H9 (cell line): ENCODE data around the gene LINS1. TPM values are rescaled to one million over a fixed set of nuclear protein-coding genes. Genes with fewer than 3 reads are reported as not detected.

Source experiments
- DNase-seq: peaks from one replicate; pipeline ENCODE4 v3.0.0-alpha.2; 2017
- H2AFZ ChIP-seq: one replicate; pipeline ENCODE4 v1.6.1; 2013; ENCODE audit warnings: mild to moderate bottlenecking, low read length, control low read depth, moderate library complexity
- H2AK5ac ChIP-seq: 2 replicates; pipeline ENCODE4 v1.6.1; 2013; ENCODE audit warnings: low read length, control low read depth, mixed read lengths; ENCODE audit not compliant: insufficient read length
- H2BK120ac ChIP-seq: one replicate; pipeline ENCODE4 v1.6.1; 2013; ENCODE audit warnings: low read depth, mild to moderate bottlenecking, low read length, control low read depth, inconsistent platforms; ENCODE audit not compliant: poor library complexity, severe bottlenecking
- H2BK12ac ChIP-seq: 2 replicates; pipeline ENCODE4 v1.6.1; 2013; ENCODE audit warnings: low read length, control low read depth, mixed read lengths, low read depth; ENCODE audit not compliant: insufficient read length
- H2BK15ac ChIP-seq: 2 replicates; pipeline ENCODE4 v1.6.1; 2013; ENCODE audit warnings: low read depth, low read length, control low read depth
- H2BK20ac ChIP-seq: one replicate; pipeline ENCODE4 v1.6.1; 2013; ENCODE audit warnings: low read depth, mild to moderate bottlenecking, low read length, control low read depth, inconsistent platforms; ENCODE audit not compliant: poor library complexity, severe bottlenecking
- H2BK5ac ChIP-seq: 2 replicates; pipeline ENCODE4 v1.6.1; 2013; ENCODE audit warnings: low read length, control low read depth, mixed read lengths; ENCODE audit not compliant: insufficient read length
- H3K14ac ChIP-seq: 2 replicates; pipeline ENCODE4 v1.6.1; 2013; ENCODE audit warnings: low read length, control low read depth; ENCODE audit not compliant: insufficient read depth
- H3K18ac ChIP-seq: 2 replicates; pipeline ENCODE4 v1.6.1; 2013; ENCODE audit warnings: low read depth, mild to moderate bottlenecking, mixed read lengths, low read length, control low read depth; ENCODE audit not compliant: insufficient read length
- H3K23ac ChIP-seq: 2 replicates; pipeline ENCODE4 v1.6.1; 2013; ENCODE audit warnings: low read length, control low read depth, mixed read lengths, low read depth; ENCODE audit not compliant: insufficient read length
- H3K23me2 ChIP-seq: 2 replicates; pipeline ENCODE4 v1.6.1; 2013; ENCODE audit warnings: low read depth, mild to moderate bottlenecking, mixed read lengths, low read length, control low read depth; ENCODE audit not compliant: insufficient read length, poor library complexity, severe bottlenecking
- H3K27ac ChIP-seq: 2 replicates; pipeline ENCODE4 v1.5.1; 2013; ENCODE audit warnings: low read length, control low read depth, mixed read lengths, low read depth; ENCODE audit not compliant: insufficient read length
- H3K27me3 ChIP-seq: 2 replicates; pipeline ENCODE4 v1.6.1; 2013; ENCODE audit warnings: low read length, control low read depth, inconsistent platforms; ENCODE audit not compliant: insufficient read depth
- H3K4ac ChIP-seq: 2 replicates; pipeline ENCODE4 v1.6.1; 2013; ENCODE audit warnings: low read depth, mild to moderate bottlenecking, control low read depth, inconsistent platforms, low read length, moderate library complexity
- H3K4me1 ChIP-seq: 2 replicates; pipeline ENCODE4 v1.6.1; 2013; ENCODE audit warnings: low read length, control low read depth, inconsistent platforms; ENCODE audit not compliant: insufficient read depth
- H3K4me2 ChIP-seq: 2 replicates; pipeline ENCODE4 v1.6.1; 2013; ENCODE audit warnings: low read length, control low read depth, mixed read lengths; ENCODE audit not compliant: insufficient read length, insufficient read depth
- H3K56ac ChIP-seq: 2 replicates; pipeline ENCODE4 v1.6.1; 2013; ENCODE audit warnings: low read depth, mild to moderate bottlenecking, mixed read lengths, low read length, control low read depth; ENCODE audit not compliant: insufficient read length
- H3K79me1 ChIP-seq: 2 replicates; pipeline ENCODE4 v1.6.1; 2013; ENCODE audit warnings: low read depth, mild to moderate bottlenecking, moderate library complexity, low read length, control low read depth, inconsistent platforms; ENCODE audit not compliant: insufficient read depth, poor library complexity, severe bottlenecking
- H3K79me2 ChIP-seq: 2 replicates; pipeline ENCODE4 v1.6.1; 2013; ENCODE audit warnings: low read length, control low read depth, inconsistent platforms; ENCODE audit not compliant: insufficient read depth
- H3K9ac ChIP-seq: 2 replicates; pipeline ENCODE4 v1.6.1; 2013; ENCODE audit warnings: low read length, control low read depth, mixed read lengths; ENCODE audit not compliant: insufficient read length; ENCODE audit errors: extremely low read depth
- H3K9me3 ChIP-seq: one replicate; pipeline ENCODE4 v1.6.1; 2013; ENCODE audit warnings: low read depth, low read length, inconsistent platforms; ENCODE audit not compliant: control insufficient read depth
- H3T11ph ChIP-seq: one replicate; pipeline ENCODE4 v1.6.1; 2013; ENCODE audit warnings: mild to moderate bottlenecking, low read length, control low read depth, inconsistent platforms
- H4K20me1 ChIP-seq: one replicate; pipeline ENCODE4 v1.6.1; 2013; ENCODE audit not compliant: control insufficient read depth, insufficient read length, insufficient read depth
- H4K5ac ChIP-seq: 2 replicates; pipeline ENCODE4 v1.6.1; 2013; ENCODE audit warnings: low read depth, mild to moderate bottlenecking, mixed read lengths, low read length, control low read depth; ENCODE audit not compliant: insufficient read length
- H4K8ac ChIP-seq: replicated peaks from 2 replicates; pipeline ENCODE4 v1.6.1; 2013; ENCODE audit warnings: low read length, control low read depth, mixed read lengths, low read depth; ENCODE audit not compliant: insufficient read length
- H4K91ac ChIP-seq: 2 replicates; pipeline ENCODE4 v1.6.1; 2013; ENCODE audit warnings: low read depth, mild to moderate bottlenecking, moderate library complexity, mixed read lengths, low read length, control low read depth; ENCODE audit not compliant: insufficient read length
- H3K27ac Mint-ChIP-seq, 3 experiments: 2 replicates in 2 of 3; 3 replicates in 1 of 3; pipeline ENCODE4 v1.8.0; 2020 to 2021; ENCODE audit warnings: mixed read lengths in 3 of 3, mild to moderate bottlenecking in 1 of 3, moderate library complexity in 1 of 3
- H3K27me3 Mint-ChIP-seq: 2 replicates; pipeline ENCODE4 v1.8.0; 2021; ENCODE audit warnings: low read depth, mild to moderate bottlenecking, moderate library complexity, mixed read lengths
- H3K36me3 Mint-ChIP-seq, 3 experiments: 2 replicates in 2 of 3; 3 replicates in 1 of 3; pipeline ENCODE4 v1.8.0; 2020 to 2021; ENCODE audit warnings: low read depth in 3 of 3, mixed read lengths in 3 of 3; ENCODE audit not compliant: insufficient read depth in 1 of 3
- H3K4me1 Mint-ChIP-seq, 2 experiments: 2 replicates each; pipeline ENCODE4 v1.8.0; 2020; ENCODE audit warnings: mixed read lengths in 2 of 2
- H3K4me3 Mint-ChIP-seq, 2 experiments: 2 replicates in 1 of 2; 3 replicates in 1 of 2; pipeline ENCODE4 v1.8.0; 2020 to 2021; ENCODE audit warnings: mild to moderate bottlenecking in 2 of 2, mixed read lengths in 2 of 2, moderate library complexity in 1 of 2
- H3K9me3 Mint-ChIP-seq, 2 experiments: 2 replicates in 1 of 2; 3 replicates in 1 of 2; pipeline ENCODE4 v1.8.0; 2020; ENCODE audit warnings: mild to moderate bottlenecking in 2 of 2, mixed read lengths in 2 of 2, moderate library complexity in 1 of 2
- CTCF ChIP-seq: fragments of 200-600 bp; sonication (generic); conservative IDR thresholded peaks from 3 replicates; pipeline ENCODE4 v1.8.0; 2021; ENCODE audit warnings: antibody characterized with exemption, mild to moderate bottlenecking
- WGBS: extraction: QIAGEN DNeasy Blood & Tissue Kit; methylation state at CpG from one replicate; pipeline ENCODE4 v1.1.7; 2013; ENCODE audit warnings: missing lambda C conversion rate, low lambda C conversion rate, mixed read lengths; ENCODE audit not compliant: insufficient read length; ENCODE audit errors: extremely low coverage; 5-methylcytosine and 5-hydroxymethylcytosine counted together
- total RNA-seq: library from RNA; stranded (reverse); gene quantifications from 2 replicates; pipeline ENCODE4 v1.2.1, GENCODE V29; 2021

Gene LINS1
- total RNA-seq, 1 experiment from 2014 or later: 8.8 TPM

GRCh38 chr15:100588638-100589242, 13.2 kb downstream of the LINS1 start:
- no peak overlapping the region for H3K4me3 Mint-ChIP-seq
- Histone ChIP-seq H3K9me3 (peaks cover 20% of the 10 kb centered on the region), H3K56ac (no peak overlapping the region), H2AK5ac (no peak overlapping the region), H2BK20ac (no peak overlapping the region), H3K18ac (no peak overlapping the region), H3K9ac (no peak overlapping the region), H4K20me1 (no peaks in the 10 kb centered on the region), H3K23me2 (no peaks in the 10 kb centered on the region), H3T11ph (no peak overlapping the region), H3K27me3 (no peaks in the 10 kb centered on the region), H2BK5ac (no peak overlapping the region), H3K79me2 (no peaks in the 10 kb centered on the region), H3K27ac (no peak overlapping the region), H2BK15ac (no peak overlapping the region), H3K4me2 (no peak overlapping the region), H2AFZ (no peak overlapping the region), H4K91ac (no peak overlapping the region), H3K23ac (no peak overlapping the region), H3K79me1 (no peaks in the 10 kb centered on the region), H3K4me1 (no peaks in the 10 kb centered on the region), H3K4ac (no peak overlapping the region), H3K14ac (no peak overlapping the region), H4K5ac (no peak overlapping the region), H2BK12ac (no peak overlapping the region), H4K8ac (no peak overlapping the region), H2BK120ac (no peak overlapping the region)
- no peak overlapping the region for H3K27ac Mint-ChIP-seq
- no peak for DNase-seq
- WGBS: no CpG with 5 or more reads among the region's 1 CpG
- no peaks in the 10 kb centered on the region for H3K27me3 Mint-ChIP-seq
- no peaks in the 10 kb centered on the region for H3K4me1 Mint-ChIP-seq
- peaks cover 38 to 59% (median 57%) of the 10 kb centered on the region in 3 experiments for H3K36me3 Mint-ChIP-seq
- no peak for TF ChIP-seq CTCF
- peaks cover 59 to 72% of the 10 kb centered on the region in 2 experiments for H3K9me3 Mint-ChIP-seq
